AG09319 (cell line): ENCODE results near the gene HID1.

Experiments
- DNase-seq: peaks from one replicate; pipeline ENCODE4 v3.0.0-alpha.2; 2010; ENCODE audit warnings: low read depth; ENCODE audit errors: extremely low read depth
- TF ChIP-seq, protein P1 (sequence below): IDR thresholded peaks from 2 replicates; pipeline ENCODE4 v1.5.1; 2011; ENCODE audit warnings: low read depth, mild to moderate bottlenecking, inconsistent platforms, low read length, moderate library complexity

The HID1 gene

DNA sequence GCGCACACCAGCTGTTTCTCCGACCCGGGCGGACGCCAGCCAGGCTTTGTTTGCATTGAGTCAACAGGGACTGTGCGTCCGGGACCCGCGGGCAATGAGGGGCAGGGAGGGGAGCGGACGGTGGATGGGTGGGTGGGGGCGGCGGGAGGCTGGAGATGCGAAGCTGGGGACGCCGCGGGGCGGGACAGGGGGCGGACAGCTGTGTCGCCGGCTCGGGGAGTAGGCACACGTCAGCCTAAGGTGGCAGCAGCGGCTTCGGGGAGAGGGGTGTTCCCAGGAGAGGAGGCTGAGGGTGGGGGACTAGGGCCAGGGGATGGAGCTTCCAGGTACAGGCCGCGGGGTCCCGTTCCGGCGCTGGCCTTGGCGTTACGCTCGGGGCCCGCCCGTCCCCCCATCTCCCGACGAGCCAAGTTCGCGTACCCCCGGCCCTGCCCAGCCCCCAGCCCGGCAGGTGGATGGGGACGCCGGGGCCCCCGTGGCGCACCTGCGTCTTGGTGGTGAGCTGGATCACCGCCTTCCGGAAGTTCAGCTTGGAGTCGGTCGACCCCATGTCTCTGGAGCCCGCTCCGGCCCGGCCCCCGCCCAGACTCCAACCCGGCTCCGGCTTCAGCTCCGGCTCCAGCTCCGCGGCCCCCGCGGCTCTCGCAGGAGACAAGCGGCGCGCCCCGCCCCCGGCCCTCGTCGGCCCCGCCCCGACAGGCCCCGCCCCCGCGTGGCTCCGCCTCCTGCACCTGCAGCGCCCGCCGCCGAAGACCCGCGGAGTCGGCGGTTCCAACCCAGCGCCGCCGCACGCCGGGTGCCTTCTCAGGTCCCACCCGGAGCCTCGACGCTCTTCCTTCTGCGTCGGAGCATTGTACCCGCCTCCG, at the start of gene HID1:
TSS of gene HID1 (minus strand) at position 653 of the 866 bp plus-strand sequence. CDS start at position 550, 103 bp downstream.
- no peak for DNase-seq

DNA sequence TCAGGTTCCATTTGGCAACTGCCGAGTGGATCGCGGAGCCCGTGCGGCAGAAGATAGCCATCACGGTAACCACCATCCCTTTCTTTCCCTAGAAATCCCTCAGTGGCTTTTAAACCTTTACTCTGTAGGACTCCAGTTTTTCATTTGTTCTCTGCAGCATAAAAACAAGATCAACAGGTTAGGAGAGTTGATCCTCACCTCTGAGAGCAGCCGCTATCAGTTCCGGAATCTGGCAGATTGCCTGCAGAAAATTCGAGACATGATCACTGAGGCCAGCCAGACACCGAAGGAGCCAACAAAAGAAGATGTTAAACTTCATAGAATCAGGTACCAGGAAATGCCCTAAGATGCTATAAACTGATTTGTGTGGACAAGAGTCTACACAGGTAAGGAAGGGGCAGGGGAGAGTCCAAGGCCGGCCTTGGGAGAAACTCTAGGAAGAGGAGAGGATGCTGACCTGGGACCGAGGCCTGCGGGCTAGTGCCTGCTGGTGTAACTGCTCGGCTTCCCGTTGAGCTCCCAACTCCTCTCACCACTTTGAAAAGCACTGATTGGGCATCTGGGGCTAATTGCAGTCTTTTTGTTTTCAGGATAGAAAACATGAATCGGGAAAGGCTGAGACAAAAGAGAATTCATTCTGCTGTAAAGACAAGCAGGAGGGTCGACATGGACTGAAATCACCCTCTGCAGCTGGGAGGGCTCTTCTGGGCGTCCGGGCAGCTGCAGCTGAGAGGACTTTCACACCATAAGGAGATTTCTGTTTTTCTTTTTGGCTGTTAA, 48.0 kb upstream of the HID1 start:
- TF ChIP-seq, protein P1, sequence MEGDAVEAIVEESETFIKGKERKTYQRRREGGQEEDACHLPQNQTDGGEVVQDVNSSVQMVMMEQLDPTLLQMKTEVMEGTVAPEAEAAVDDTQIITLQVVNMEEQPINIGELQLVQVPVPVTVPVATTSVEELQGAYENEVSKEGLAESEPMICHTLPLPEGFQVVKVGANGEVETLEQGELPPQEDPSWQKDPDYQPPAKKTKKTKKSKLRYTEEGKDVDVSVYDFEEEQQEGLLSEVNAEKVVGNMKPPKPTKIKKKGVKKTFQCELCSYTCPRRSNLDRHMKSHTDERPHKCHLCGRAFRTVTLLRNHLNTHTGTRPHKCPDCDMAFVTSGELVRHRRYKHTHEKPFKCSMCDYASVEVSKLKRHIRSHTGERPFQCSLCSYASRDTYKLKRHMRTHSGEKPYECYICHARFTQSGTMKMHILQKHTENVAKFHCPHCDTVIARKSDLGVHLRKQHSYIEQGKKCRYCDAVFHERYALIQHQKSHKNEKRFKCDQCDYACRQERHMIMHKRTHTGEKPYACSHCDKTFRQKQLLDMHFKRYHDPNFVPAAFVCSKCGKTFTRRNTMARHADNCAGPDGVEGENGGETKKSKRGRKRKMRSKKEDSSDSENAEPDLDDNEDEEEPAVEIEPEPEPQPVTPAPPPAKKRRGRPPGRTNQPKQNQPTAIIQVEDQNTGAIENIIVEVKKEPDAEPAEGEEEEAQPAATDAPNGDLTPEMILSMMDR, result no peak
- DNase-seq, result no peak

More for the DNA sequence above, at the start of gene HID1:
- TF ChIP-seq, protein P1, result no peak

DNA sequence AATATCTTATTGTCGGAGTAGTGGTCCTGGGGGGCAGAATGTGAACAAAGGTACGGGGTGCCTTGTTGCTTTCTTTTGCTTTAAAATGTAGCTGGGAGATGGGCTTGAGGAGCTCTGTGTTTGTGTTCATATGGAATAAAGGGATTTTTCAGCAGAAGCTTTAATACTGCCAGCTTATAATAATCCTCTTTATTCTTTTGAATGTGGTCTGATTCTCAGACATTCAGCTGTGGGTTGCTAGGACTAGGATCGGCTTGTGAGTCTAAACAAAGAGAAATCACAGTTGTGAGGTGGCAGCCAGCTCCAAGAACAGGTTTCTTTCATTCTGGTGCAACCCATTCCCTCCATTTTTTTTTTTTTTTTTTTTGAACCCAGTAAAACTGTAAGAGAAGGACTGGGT, 47.2 kb upstream of the HID1 start:
- no peak for DNase-seq
- TF ChIP-seq, protein P1, result no peak

DNA sequence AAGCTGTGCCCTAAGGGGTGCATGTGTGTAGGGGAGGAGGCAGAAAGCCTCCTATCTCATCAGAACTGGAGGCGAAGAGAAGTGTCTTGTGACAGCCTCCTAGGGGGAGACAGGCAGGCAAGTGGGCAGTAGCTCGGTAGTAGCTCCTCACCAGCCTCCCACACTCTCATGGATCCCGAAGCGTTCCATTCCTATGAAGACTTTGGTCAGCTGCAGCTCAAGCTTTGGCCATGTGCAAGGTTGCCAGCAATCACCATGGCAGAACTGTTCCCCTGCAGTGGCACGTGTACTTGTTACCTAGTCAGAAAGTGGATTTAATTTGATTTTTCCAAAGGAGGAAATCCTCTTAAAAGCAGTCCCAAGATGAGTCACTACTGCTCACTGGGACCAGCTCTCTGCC, 46.6 kb upstream of the HID1 start:
- TF ChIP-seq, protein P1, result no peak

DNA sequence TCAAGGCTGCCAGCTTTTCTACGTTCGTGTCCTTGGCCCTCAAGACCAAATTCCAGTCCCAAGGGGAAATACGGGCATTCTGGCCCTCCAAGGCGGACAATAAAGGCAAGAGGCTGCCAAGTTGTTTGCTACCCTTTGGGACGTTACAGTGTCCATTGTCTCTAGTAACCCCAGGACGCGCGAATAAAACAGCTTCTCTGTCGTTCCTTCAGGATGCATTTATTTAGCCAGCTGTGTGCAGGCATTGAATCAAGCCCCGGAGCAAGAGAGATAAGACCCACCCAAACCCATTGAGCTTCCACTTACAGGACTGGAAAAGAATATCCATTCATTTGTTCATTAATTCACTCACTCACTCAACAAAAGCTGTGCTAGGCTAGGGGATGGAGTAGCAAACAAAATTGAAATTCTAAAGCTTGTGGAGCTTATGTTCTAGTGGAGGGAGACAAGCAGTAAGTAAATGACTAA, 40.6 kb upstream of the HID1 start:
- no peak for DNase-seq
- TF ChIP-seq, protein P1, result no peak

More for the DNA sequence above, 46.6 kb upstream of the HID1 start:
- DNase-seq, result no peak

DNA sequence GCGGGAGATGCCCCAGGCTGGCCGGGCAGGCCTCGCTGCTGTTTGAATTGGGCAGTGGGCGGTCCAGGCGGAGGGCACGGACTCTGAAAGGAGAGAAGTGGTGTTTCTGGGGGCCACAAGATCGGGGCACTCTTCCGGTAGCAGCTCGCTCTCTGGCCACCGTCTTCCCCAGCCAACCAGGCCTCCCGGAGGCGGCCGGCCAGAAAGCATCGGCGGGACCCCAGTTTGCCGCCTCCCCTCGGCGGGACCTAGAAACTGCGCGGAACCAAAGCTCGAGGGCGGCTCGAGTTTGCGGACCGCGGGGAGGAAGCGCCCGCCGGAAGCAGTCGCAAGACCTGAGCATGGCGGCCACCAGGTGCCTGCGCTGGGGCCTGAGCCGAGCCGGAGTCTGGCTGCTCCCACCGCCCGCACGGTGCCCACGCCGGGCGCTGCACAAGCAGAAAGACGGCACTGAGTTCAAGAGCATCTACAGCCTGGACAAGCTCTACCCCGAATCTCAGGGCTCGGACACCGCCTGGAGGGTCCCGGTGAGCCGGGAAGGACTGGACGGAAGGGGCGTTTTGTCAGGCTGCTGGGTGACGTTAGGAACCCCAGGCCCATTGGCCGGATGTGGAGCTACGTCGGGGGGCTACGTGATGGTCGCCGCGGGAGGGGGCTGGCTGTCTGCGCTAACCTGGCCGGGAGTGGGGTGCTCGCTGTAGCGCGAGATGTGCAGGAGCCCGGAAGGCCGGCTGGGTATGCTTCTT, 40.0 kb upstream of the HID1 start, which contains the start of gene MRPL58:
TSS of gene MRPL58 (plus strand) at position 325 of the 746 bp plus-strand sequence. CDS start at position 342, 17 bp downstream.
- TF ChIP-seq, protein P1, result peak; percentile 57
- DNase-seq, result no peak
